Lower lobe of right lung (tissue), 2 donors: ENCODE measurements around the gene MRPL27. TPM values are rescaled to one million over a fixed set of nuclear protein-coding genes. Genes with fewer than 3 reads are reported as not detected.

Experiments used
- ATAC-seq, 2 donors: fragments of 200-7000 bp; cut with Tn5 transposase; one replicate each; pipeline ENCODE4 v1.9.1; 2020 to 2022; ENCODE audit warnings: mild to moderate bottlenecking in 2 of 2, moderate library complexity in 2 of 2
- DNase-seq: peaks from one replicate; pipeline ENCODE4 v3.0.0-alpha.2; 2020
- H3K27ac ChIP-seq: fragments of 200-600 bp; one replicate; pipeline ENCODE4 v1.8.0; 2022
- H3K27me3 ChIP-seq: fragments of 200-600 bp; one replicate; pipeline ENCODE4 v1.8.0; 2022; ENCODE audit warnings: low read depth
- H3K36me3 ChIP-seq: fragments of 200-600 bp; one replicate; pipeline ENCODE4 v1.8.0; 2022; ENCODE audit warnings: mild to moderate bottlenecking
- H3K4me1 ChIP-seq: fragments of 200-600 bp; one replicate; pipeline ENCODE4 v1.8.0; 2022
- H3K4me3 ChIP-seq: fragments of 200-600 bp; one replicate; pipeline ENCODE4 v1.8.0; 2022; ENCODE audit warnings: mild to moderate bottlenecking
- H3K9me3 ChIP-seq: fragments of 200-600 bp; one replicate; pipeline ENCODE4 v1.8.0; 2022
- intact Hi-C: fragments of 100-400 bp; cut with DNase I; formaldehyde crosslinking; loops from one replicate; pipeline ENCODE4 v1.11.0; 2022
- total RNA-seq: library from RNA; stranded (reverse); fragmentation: NEBNext Ultra II Directional; extraction: Animal tissue kit (Norgen Biotek cat#: 25700); gene quantifications from one replicate; pipeline ENCODE4 v1.2.1, GENCODE V29; 2021
- TF ChIP-seq, protein P1 (sequence below): fragments of 200-600 bp; IDR thresholded peaks from one replicate; pipeline ENCODE4 v1.8.0; 2022; ENCODE audit warnings: antibody characterized with exemption, mild to moderate bottlenecking
- donor health status: DM: no; HTN: yes; CAD: no; lungs with severe emphysema.

Gene MRPL27
- total RNA-seq, 1 donor from 2014 or later = 43.9 TPM

DNA sequence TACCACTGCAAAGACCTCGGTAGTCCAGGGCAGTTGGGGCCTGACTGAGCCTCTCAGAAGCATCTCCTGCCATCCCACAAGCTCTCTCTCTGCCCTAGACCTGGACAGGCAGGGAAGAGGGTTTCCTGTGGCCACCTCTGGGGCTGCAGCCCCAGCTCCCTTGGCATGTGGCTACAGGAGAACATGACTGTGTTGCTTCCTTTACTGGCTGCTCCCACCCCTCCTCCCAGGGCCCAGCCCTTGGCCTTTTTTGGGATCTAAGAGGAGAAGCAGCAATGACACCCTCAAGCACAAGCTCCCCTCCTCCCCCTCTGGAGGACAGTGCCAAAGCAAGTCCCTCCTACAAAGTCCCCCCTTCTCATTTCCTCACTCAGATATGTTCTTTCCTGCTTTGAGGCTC, 5.6 kb downstream of the MRPL27 start:
- DNase-seq (no peak), ATAC-seq (no peak)
- Histone ChIP-seq H3K4me1 (peaks cover 18% of the 10 kb centered on the region), H3K36me3 (peaks cover 65% of the 10 kb centered on the region), H3K9me3 (no peaks in the 10 kb centered on the region), H3K27ac (no peak overlapping the region), H3K27me3 (no peaks in the 10 kb centered on the region), H3K4me3 (no peak overlapping the region)
- intact Hi-C loops = no loop called here
- TF ChIP-seq, protein P1, sequence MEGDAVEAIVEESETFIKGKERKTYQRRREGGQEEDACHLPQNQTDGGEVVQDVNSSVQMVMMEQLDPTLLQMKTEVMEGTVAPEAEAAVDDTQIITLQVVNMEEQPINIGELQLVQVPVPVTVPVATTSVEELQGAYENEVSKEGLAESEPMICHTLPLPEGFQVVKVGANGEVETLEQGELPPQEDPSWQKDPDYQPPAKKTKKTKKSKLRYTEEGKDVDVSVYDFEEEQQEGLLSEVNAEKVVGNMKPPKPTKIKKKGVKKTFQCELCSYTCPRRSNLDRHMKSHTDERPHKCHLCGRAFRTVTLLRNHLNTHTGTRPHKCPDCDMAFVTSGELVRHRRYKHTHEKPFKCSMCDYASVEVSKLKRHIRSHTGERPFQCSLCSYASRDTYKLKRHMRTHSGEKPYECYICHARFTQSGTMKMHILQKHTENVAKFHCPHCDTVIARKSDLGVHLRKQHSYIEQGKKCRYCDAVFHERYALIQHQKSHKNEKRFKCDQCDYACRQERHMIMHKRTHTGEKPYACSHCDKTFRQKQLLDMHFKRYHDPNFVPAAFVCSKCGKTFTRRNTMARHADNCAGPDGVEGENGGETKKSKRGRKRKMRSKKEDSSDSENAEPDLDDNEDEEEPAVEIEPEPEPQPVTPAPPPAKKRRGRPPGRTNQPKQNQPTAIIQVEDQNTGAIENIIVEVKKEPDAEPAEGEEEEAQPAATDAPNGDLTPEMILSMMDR = no peak

DNA sequence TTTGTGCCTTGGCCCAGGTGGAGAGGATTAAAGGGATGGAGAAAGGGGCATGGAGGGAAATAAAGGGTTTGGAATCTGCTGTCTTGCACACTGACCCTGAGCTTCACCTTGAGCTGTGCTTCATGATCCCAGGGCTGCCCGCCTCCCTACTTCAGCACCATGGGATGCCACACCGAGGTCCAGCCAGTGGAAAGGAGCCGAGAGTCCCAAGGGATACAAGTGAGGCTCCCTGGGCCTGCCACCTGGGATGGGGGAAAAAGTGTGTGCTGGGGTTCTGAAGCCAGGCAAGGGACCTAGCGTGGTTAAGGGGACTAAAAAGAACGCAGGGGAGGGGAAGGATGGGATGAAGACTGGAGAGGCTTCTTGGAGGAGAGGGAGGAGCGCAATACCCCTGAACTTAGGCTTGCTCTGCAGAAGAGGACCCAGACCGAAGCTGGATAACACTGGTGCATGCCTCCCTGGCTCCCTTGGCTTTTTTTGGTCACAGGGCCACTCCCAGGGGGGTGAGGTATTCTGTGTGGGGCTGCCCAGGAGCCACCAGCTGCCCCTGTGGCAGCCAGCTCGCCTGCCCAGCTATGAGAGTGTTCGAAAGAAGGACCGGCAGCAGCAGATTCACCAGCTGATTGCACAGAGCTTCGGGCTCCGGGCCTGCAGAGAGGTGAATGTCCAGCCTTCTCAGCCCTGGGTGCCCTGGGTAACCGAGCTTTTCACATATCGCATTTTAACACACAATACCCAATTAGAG, 7.2 kb downstream of the MRPL27 start:
- DNase-seq (no peak), ATAC-seq (no peak)
- no peak overlapping the region for H3K27ac ChIP-seq
- H3K9me3 ChIP-seq = no peaks in the 10 kb centered on the region
- H3K27me3 ChIP-seq = no peaks in the 10 kb centered on the region
- intact Hi-C loops = no loop called here
- peaks cover 71% of the 10 kb centered on the region for H3K36me3 ChIP-seq
- TF ChIP-seq, protein P1 = no peak
- H3K4me3 ChIP-seq = no peak overlapping the region
- peaks cover 7% of the 10 kb centered on the region for H3K4me1 ChIP-seq

DNA sequence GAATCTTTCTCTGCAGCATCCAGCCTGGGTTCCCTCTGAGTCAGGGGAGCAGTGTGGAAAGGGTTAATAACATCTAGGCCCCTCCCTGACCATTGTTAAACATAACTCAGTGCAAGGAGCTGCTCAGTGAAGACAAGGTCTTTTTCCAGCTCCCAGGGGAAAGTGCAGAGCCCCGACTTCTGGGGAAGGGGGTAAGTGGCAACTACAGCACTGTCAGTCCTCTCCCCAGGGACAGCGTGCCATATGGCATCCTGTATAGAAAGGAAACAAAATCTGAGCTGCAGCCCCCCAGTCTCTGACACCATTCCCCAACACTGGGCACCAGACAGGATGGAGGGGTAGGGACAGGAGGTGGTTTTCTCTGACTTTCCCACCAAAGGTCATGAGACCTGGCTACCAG, 7.8 kb downstream of the MRPL27 start:
- DNase-seq (no peak), ATAC-seq (no peak)
- H3K4me3 ChIP-seq = no peak overlapping the region
- peaks cover 68% of the 10 kb centered on the region for H3K36me3 ChIP-seq
- no peak overlapping the region for H3K27ac ChIP-seq
- no peaks in the 10 kb centered on the region for H3K27me3 ChIP-seq
- peaks cover 7% of the 10 kb centered on the region for H3K4me1 ChIP-seq
- TF ChIP-seq, protein P1 = no peak
- no peaks in the 10 kb centered on the region for H3K9me3 ChIP-seq
- intact Hi-C loops = no loop called here

DNA sequence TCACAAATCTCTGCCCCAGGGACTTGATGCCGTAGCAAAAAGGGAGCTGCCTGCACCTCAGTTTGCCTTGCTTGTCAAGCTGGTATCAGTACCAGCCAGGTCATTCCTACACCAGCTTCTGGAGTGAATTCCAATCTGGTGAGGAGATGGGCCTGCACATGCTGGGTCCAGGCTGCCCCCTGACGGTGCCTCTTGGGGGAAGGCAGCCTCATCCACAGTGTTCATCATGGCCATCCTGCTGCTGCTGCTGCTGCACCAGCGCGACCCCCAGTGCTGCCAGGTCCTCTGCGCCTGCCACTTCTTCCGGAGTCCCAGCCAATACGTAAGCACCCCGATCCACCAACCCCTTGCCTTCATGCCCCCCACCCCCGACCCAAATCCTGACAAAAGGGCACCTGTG, 8.3 kb downstream of the MRPL27 start:
- TF ChIP-seq, protein P1 = no peak
- Histone ChIP-seq H3K9me3 (no peaks in the 10 kb centered on the region), H3K27ac (no peak overlapping the region), H3K4me3 (no peak overlapping the region), H3K36me3 (peaks cover 68% of the 10 kb centered on the region), H3K4me1 (peaks cover 7% of the 10 kb centered on the region), H3K27me3 (no peaks in the 10 kb centered on the region)
- intact Hi-C loops = no loop called here
- no peak for DNase-seq
- no peak for ATAC-seq

DNA sequence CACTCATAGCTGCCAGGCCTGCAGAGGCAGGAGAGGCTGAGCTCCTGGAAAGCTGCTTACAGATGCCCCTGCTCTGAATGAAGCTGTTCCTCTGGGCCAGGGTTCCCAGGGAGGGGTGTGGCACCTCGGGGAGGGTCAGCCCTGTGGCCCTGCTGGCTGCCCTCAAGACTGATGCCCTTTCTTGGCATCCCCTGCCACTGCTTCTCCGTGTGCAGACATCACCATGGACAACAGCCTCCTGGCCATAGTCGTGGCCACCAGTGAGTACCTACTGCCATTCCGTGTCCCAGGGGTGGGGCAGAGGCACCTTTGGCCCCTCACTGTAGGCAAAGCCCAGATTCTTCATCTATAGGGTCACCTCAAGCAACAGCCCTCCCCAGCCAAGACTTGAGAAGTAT, 8.9 kb downstream of the MRPL27 start:
- Histone ChIP-seq H3K27me3 (no peaks in the 10 kb centered on the region), H3K27ac (no peak overlapping the region), H3K4me1 (peaks cover 7% of the 10 kb centered on the region), H3K4me3 (no peak overlapping the region), H3K36me3 (peaks cover 68% of the 10 kb centered on the region), H3K9me3 (no peaks in the 10 kb centered on the region)
- ATAC-seq (no peak), DNase-seq (no peak)
- TF ChIP-seq, protein P1 = no peak
- intact Hi-C loops = no loop called here
